ENCODE data around the gene PLXNB1.
A peak's percentile ranks its signal among the peaks of the same experiment; 100 is the strongest.
"Not testable (repeated sequence)": the region's sequence is repeated elsewhere in the genome, so short reads cannot be mapped to it uniquely, and the experiment has no call there.

Gene PLXNB1

GRCh38 chr3:48465531-48466378 is 35.9 kb upstream of the PLXNB1 start:
- peak; percentile 99 for DNase-seq

DNA sequence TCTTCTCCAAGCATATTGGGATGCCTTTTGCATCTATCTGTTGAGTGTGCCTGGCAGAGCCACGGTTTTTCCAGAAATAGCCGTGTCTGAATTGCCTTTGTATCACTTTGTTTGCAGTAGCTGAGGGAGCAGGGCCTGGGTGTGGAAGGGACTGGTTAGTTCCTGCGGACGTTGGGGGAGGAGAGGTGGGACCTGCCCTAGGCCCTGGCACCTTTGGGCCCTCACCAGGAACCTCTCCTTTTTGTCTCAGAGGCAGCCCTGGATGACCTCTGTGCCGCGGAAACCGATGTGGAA is 35.3 kb upstream of the PLXNB1 start:
- DNase-seq = no peak

- DNase-seq = no peak
Observed at GRCh38 chr3:48464713-48465221, 34.9 kb upstream of the PLXNB1 start.

- no peak for DNase-seq
Observed at GRCh38 chr3:48463703-48464102, 33.8 kb upstream of the PLXNB1 start.

- not testable (repeated sequence) for DNase-seq
Observed at GRCh38 chr3:48461767-48462166, 31.9 kb upstream of the PLXNB1 start.

GRCh38 chr3:48460517-48460902 is 30.6 kb upstream of the PLXNB1 start:
- DNase-seq = no peak

- DNase-seq = no peak
Observed at GRCh38 chr3:48459773-48460516, 30.1 kb upstream of the PLXNB1 start.

DNA sequence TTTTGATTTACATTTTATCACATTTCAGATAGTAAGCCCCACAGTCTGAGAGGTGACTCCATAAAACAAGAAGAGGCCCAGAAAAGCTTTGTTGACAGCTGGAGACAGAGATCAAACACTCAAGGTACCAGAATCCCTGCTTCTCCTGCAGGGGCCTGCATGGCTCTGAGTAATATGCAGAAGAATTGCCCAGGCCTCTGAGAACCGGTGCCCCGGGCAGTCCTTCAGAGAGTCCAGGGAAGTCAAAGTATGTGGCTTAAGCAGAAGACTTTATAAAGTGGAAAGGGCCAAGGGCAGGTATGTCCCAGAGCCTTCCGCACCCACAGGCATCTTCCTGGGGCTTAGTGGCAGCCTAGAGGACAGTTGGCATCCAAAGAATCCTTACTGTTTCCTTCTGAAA is 29.4 kb upstream of the PLXNB1 start:
- DNase-seq = no peak

- DNase-seq = no peak
Observed at GRCh38 chr3:48456456-48456855, 26.6 kb upstream of the PLXNB1 start.

GRCh38 chr3:48451270-48451669 is 21.4 kb upstream of the PLXNB1 start:
- DNase-seq = no peak

DNA sequence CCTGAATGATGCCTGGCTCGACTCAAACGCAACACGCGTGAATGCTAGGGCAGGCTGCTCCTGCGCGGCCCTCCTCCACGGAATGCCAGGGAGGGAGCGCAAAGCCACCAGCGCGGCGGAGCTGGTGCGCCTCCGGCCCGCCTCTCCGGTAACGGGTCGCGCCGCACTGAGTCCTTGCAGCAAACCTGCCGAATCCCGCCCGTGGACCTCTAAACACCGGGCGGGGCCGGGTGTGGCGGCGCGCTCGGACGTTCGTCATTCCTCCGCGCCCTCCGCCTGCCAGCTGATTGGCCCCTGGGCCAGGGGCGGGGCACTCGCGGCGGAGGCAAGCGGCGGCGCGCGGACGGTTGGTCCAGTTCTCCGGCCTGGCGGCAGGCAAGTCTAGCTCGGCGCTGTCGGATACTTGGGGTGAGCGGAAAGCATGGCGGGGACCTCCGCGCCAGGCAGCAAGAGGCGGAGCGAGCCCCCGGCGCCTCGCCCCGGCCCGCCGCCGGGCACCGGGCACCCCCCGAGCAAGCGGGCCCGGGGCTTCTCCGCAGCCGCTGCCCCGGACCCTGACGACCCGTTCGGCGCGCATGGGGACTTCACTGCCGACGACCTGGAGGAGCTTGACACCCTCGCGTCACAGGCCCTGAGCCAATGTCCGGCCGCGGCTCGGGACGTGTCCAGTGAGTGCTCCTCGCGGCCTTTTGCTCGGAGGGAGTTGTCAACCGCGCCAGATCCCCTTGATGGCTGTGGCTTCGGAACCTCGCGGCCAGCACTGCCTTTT is 16.7 kb upstream of the PLXNB1 start, which contains the start of gene ATRIP:
Gene ATRIP, plus strand, starts transcription at position 313 of the 769 bp plus-strand sequence. Its CDS starts 109 bp downstream, at position 422.
- DNase-seq = peak; percentile 87 to 91

GRCh38 chr3:48446043-48446424 is 16.1 kb upstream of the PLXNB1 start:
- DNase-seq = no peak

DNA sequence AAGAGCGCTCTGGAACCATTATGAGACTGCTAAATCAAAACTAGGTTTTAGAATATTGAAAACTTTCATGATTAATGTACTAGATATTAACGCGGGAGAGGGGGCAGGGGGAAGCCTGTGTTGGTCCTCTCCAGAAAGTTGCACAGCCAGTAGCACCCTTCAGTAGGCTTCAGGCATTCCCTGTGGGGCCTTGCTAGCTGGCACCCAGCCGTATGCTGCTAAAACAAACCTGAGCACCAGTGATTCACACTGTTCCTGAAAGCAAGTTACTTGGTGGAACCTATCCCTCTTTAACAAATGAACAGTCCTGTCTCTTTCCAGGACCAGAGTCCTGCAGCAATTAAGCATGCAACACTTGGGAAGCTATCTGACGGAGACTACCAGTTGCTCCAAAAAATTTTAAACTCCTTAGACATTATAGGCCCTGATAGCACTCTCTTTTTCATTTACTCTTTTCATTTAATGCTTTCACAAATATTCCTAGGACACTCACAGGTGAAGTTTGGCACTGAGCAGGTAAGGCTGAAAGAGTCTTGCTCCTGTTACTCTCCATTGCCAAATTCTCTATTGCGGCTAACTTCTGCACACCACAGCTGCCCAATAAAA is 15.5 kb upstream of the PLXNB1 start:
- no peak for DNase-seq

DNA sequence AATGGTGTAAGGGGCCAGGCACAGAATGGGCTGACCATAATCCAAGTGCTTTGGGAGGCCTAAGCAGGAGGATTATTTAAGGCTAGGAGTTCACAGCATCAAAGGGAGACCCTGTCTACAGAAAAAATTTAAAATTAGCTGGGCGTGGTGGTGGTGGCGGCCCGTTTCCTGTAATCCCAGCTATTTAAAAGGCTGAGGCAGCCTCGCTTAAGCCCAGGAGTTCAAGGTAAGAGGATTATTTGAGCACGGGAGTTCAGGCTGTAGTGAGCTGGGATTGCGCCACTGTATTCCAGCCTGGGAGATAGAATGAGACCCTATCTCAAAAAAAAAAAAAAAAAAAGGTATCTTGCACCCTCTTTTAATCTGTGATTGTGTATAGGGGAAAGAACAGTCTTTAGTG is 12.1 kb upstream of the PLXNB1 start:
- DNase-seq = no peak

DNA sequence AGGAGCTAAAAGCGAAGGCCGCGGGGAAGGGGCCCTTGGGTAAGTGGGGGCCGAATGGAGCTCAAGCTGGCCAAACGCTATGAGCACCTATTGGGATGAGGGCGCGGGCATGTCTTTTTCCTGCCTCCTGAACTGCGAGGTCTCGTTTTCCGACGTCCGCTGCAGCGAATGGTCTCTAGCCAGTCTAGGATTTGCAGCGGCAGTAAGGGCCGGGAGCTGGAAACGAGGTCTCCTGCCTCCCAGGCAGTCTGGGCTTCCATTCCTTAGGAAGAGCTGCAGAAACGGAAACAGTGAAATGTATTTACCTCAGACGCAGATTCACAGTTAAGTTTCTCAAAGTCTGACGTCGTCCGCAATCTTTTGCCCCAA is 10.7 kb upstream of the PLXNB1 start:
- DNase-seq = peak in 1 of 2 donors; percentile 9

- DNase-seq = peak; percentile 97 to 98
Observed at GRCh38 chr3:48439820-48440589, 10.1 kb upstream of the PLXNB1 start, which contains the start of the genes CCDC51 and TMA7. TSS of gene CCDC51 (minus strand) at chr3:48440119. CDS start at chr3:48435128, 4,991 bp downstream. TSS of gene TMA7 (plus strand) at chr3:48440257. CDS start at chr3:48440297, 40 bp downstream.

DNA sequence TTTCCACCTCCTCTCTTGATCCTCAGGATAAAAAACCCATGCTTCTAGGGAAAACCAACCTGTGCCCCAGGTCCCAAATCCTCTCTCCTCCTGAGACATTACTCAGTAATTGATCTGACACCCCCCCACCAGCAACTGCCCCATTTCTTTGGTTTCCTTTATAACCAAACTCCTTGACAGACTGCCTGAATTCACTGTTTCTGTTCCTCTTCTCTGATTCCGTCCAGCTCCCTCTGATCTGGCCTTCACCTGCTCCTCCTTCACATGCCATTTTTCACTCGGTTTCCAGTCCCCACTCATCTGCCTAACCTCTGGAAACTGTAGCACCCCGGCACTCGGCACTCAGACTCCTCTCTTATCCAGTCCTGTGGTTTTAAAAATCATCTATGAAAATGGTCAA is 7.9 kb upstream of the PLXNB1 start:
- DNase-seq = no peak

DNA sequence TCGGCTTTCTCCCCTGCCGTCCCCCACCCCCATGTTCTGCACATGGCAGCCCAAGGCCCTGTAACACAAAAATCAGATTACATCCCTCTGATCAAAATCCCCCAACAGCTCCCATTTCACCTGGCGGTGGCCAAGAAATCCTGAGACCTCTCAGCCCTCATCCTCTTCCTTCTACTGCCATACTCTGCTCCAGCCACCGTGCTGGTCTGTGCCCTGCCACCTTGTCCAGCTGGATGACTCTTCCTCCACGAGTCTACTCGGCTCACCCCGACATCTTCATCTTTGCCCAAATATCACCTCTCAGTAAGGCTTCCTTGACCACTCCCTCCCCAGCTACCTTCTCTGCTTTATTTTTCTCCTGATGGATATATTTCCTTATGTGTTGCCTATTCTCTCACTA is 7.0 kb upstream of the PLXNB1 start:
- DNase-seq = no peak

DNA sequence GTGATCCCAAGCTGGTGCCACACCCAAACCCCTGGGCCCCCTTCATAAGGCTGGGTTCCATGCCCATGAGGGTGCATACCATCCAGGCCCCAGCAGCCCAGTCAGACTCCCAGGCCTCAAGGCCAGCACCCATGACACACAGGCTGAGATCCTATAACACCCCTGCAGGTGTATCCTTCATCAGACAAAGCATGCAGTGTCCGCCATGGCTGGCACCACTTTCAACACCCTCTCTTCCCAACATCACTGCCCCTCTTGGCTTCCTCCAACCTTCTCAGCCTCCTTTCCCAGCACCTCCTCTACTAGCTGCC is 6.5 kb upstream of the PLXNB1 start:
- no peak for DNase-seq

GRCh38 chr3:48435774-48436476 is 6.0 kb upstream of the PLXNB1 start:
- peak; percentile 81 to 87 for DNase-seq

DNA sequence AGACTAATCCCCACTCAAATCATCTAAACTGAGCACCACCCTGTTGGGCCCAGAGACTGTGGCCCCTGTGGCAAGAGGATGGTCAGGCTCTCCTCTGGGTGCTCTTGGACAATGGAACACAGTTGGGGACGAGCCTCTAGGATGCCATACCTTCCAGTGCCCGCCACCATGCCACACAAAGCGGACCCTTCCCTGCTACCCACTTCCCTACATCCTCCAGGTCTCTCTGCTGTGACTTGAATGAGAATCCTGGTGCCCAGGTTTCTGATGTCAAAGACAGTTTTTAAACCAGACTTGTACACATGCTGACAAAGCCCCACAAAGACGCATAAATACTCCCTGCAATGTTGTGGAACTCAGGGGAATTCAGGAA is 5.3 kb upstream of the PLXNB1 start:
- no peak for DNase-seq
